ENCODE results near the gene NCKAP5.
A peak's percentile ranks its signal among the peaks of the same experiment; 100 is the strongest.

Gene NCKAP5

GRCh38 chr2:133362061-133362476 lies 206.2 kb downstream of the NCKAP5 start:
- in situ Hi-C loops (cut with HindIII; ENCODE audit: low pct_unique_long_range_greater_than_20kb, low sequenced_read_pairs), result no loop called here
- no peak for TF ChIP-seq JUND (IDR thresholded peaks at IDR 0.05; ENCODE audit: low read depth)
- peak in 1 of 2 experiments; percentile 25 for DNase-seq (ENCODE audit: low read depth in 1 of 2, low spot score in 1 of 2)

- DNase-seq (ENCODE audit: low read depth in 1 of 2, low spot score in 1 of 2), result no peak
- in situ Hi-C loops (cut with HindIII; ENCODE audit: low pct_unique_long_range_greater_than_20kb, low sequenced_read_pairs), result no loop called here
- no peak for TF ChIP-seq JUND (IDR thresholded peaks at IDR 0.05; ENCODE audit: low read depth)
Observed at GRCh38 chr2:133360882-133361281, 207.4 kb downstream of the NCKAP5 start.

- TF ChIP-seq JUND (IDR thresholded peaks at IDR 0.05; ENCODE audit: low read depth), result no peak
- in situ Hi-C loops (cut with HindIII; ENCODE audit: low pct_unique_long_range_greater_than_20kb, low sequenced_read_pairs), result no loop called here
- DNase-seq (ENCODE audit: low read depth in 1 of 2, low spot score in 1 of 2), result no peak
Observed at GRCh38 chr2:133360190-133360589, 208.1 kb downstream of the NCKAP5 start.

GRCh38 chr2:133352719-133353118 lies 215.5 kb downstream of the NCKAP5 start:
- TF ChIP-seq JUND (IDR thresholded peaks at IDR 0.05; ENCODE audit: low read depth), result no peak
- no peak for DNase-seq (ENCODE audit: low read depth in 1 of 2, low spot score in 1 of 2)
- in situ Hi-C loops (cut with HindIII; ENCODE audit: low pct_unique_long_range_greater_than_20kb, low sequenced_read_pairs), result no loop called here

GRCh38 chr2:133346654-133347053 lies 221.6 kb downstream of the NCKAP5 start:
- DNase-seq (ENCODE audit: low read depth in 1 of 2, low spot score in 1 of 2), result no peak
- no peak for TF ChIP-seq JUND (IDR thresholded peaks at IDR 0.05; ENCODE audit: low read depth)
- in situ Hi-C loops (cut with HindIII; ENCODE audit: low pct_unique_long_range_greater_than_20kb, low sequenced_read_pairs), result no loop called here

- in situ Hi-C loops (cut with HindIII; ENCODE audit: low pct_unique_long_range_greater_than_20kb, low sequenced_read_pairs), result no loop called here
- no peak for TF ChIP-seq JUND (IDR thresholded peaks at IDR 0.05; ENCODE audit: low read depth)
- DNase-seq (ENCODE audit: low read depth in 1 of 2, low spot score in 1 of 2), result no peak
Observed at GRCh38 chr2:133345638-133346037, 222.6 kb downstream of the NCKAP5 start.

- no peak for TF ChIP-seq JUND (IDR thresholded peaks at IDR 0.05; ENCODE audit: low read depth)
- DNase-seq (ENCODE audit: low read depth in 1 of 2, low spot score in 1 of 2), result no peak
- in situ Hi-C loops (cut with HindIII; ENCODE audit: low pct_unique_long_range_greater_than_20kb, low sequenced_read_pairs), result no loop called here
Observed at GRCh38 chr2:133344849-133345248, 223.4 kb downstream of the NCKAP5 start.

- no peak for DNase-seq (ENCODE audit: low read depth in 1 of 2, low spot score in 1 of 2)
- TF ChIP-seq JUND (IDR thresholded peaks at IDR 0.05; ENCODE audit: low read depth), result no peak
- in situ Hi-C loops (cut with HindIII; ENCODE audit: low pct_unique_long_range_greater_than_20kb, low sequenced_read_pairs), result no loop called here
Observed at GRCh38 chr2:133343018-133343352, 225.3 kb downstream of the NCKAP5 start.

- in situ Hi-C loops (cut with HindIII; ENCODE audit: low pct_unique_long_range_greater_than_20kb, low sequenced_read_pairs), result no loop called here
- no peak for TF ChIP-seq JUND (IDR thresholded peaks at IDR 0.05; ENCODE audit: low read depth)
- DNase-seq (ENCODE audit: low read depth in 1 of 2, low spot score in 1 of 2), result no peak
Observed at GRCh38 chr2:133342286-133343017, 225.8 kb downstream of the NCKAP5 start.

GRCh38 chr2:133341575-133341974 lies 226.7 kb downstream of the NCKAP5 start:
- in situ Hi-C loops (cut with HindIII; ENCODE audit: low pct_unique_long_range_greater_than_20kb, low sequenced_read_pairs), result no loop called here
- TF ChIP-seq JUND (IDR thresholded peaks at IDR 0.05; ENCODE audit: low read depth), result no peak

GRCh38 chr2:133338224-133338623 lies 230.0 kb downstream of the NCKAP5 start:
- no peak for DNase-seq (ENCODE audit: low read depth in 1 of 2, low spot score in 1 of 2)
- TF ChIP-seq JUND (IDR thresholded peaks at IDR 0.05; ENCODE audit: low read depth), result no peak
- in situ Hi-C loops (cut with HindIII; ENCODE audit: low pct_unique_long_range_greater_than_20kb, low sequenced_read_pairs), result no loop called here

More at GRCh38 chr2:133341575-133341974, 226.7 kb downstream of the NCKAP5 start:
- DNase-seq (ENCODE audit: low read depth in 1 of 2, low spot score in 1 of 2), result no peak

- no peak for TF ChIP-seq JUND (IDR thresholded peaks at IDR 0.05; ENCODE audit: low read depth)
- in situ Hi-C loops (cut with HindIII; ENCODE audit: low pct_unique_long_range_greater_than_20kb, low sequenced_read_pairs), result no loop called here
- DNase-seq (ENCODE audit: low read depth in 1 of 2, low spot score in 1 of 2), result no peak
Observed at GRCh38 chr2:133334923-133335322, 233.3 kb downstream of the NCKAP5 start.

GRCh38 chr2:133333181-133333580 lies 235.1 kb downstream of the NCKAP5 start:
- no peak for DNase-seq (ENCODE audit: low read depth in 1 of 2, low spot score in 1 of 2)
- in situ Hi-C loops (cut with HindIII; ENCODE audit: low pct_unique_long_range_greater_than_20kb, low sequenced_read_pairs), result no loop called here
- no peak for TF ChIP-seq JUND (IDR thresholded peaks at IDR 0.05; ENCODE audit: low read depth)

- peak in 1 of 2 experiments; percentile 48 for DNase-seq (ENCODE audit: low read depth in 1 of 2, low spot score in 1 of 2)
- in situ Hi-C loops (cut with HindIII; ENCODE audit: low pct_unique_long_range_greater_than_20kb, low sequenced_read_pairs), result no loop called here
- no peak for TF ChIP-seq JUND (IDR thresholded peaks at IDR 0.05; ENCODE audit: low read depth)
Observed at GRCh38 chr2:133331436-133331835, 236.8 kb downstream of the NCKAP5 start.
